BLaER1 treated with 17β-estradiol and CSF1 and Interleukin-3, amounts not matched to agents 10 nM and 100 nM (cell line): ENCODE measurements around the gene PBXIP1.

Experiments
- H3K27ac ChIP-seq, 11 experiments: shearing (Covaris generic); formaldehyde crosslinking; 2 replicates each; pipeline ENCODE4 v1.8.1; 2022
- H3K27me3 ChIP-seq, 11 experiments: shearing (Covaris generic); formaldehyde crosslinking; 2 replicates each; pipeline ENCODE4 v1.8.1; 2022
- H3K36me3 ChIP-seq, 11 experiments: shearing (Covaris generic); formaldehyde crosslinking; 2 replicates each; pipeline ENCODE4 v1.8.1; 2022
- H3K4me1 ChIP-seq, 10 experiments: shearing (Covaris generic); formaldehyde crosslinking; 2 replicates each; pipeline ENCODE4 v1.8.1; 2022
- H3K4me2 ChIP-seq, 11 experiments: shearing (Covaris generic); formaldehyde crosslinking; 2 replicates each; pipeline ENCODE4 v1.8.1; 2022
- H3K4me3 ChIP-seq, 10 experiments: shearing (Covaris generic); formaldehyde crosslinking; 2 replicates each; pipeline ENCODE4 v1.8.1; 2022
- H3K9ac ChIP-seq, 11 experiments: shearing (Covaris generic); formaldehyde crosslinking; 2 replicates each; pipeline ENCODE4 v1.8.1; 2022
- H3K9me3 ChIP-seq, 11 experiments: shearing (Covaris generic); formaldehyde crosslinking; replicated peaks in 1 of 11; 2 replicates each; pipeline ENCODE4 v1.8.1; 2022
- H4K20me1 ChIP-seq, 11 experiments: shearing (Covaris generic); formaldehyde crosslinking; 2 replicates each; pipeline ENCODE4 v1.8.1; 2022
- Cebpa-rat ChIP-seq, 11 experiments: shearing (Covaris generic); IDR thresholded peaks; 2 replicates each; pipeline ENCODE4 v1.8.1; 2022

PBXIP1 gene

DNA sequence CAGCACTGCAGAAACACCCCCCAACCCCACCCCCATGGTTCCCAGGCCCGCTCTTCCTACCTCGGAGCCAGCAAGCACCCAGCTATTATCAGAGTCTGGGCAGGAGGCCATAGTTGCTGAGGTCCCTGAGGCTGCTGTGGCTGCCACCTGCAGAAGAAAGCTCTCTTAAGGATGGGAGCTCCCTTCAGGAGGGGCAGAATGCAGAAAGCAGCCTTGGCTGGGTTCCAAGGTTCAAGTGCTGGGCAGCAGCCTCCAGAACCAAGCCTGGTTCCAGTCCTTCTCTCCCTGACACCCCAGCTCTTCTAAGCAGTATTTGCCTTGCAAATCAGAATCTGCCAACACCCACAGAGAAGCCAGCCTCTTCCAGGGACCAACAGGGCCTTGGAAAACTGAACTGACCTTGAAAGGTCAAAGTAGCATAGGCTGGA, 2.3 kb downstream of the PBXIP1 start:
- Histone ChIP-seq H3K9ac (peak overlapping the region in 7 of 11 experiments; percentile 67 to 85 (median 81); a peak in 9 of 22 replicates), H3K36me3 (peaks cover 22 to 45% (median 32%) of the 10 kb centered on the region in 11 experiments), H4K20me1 (peaks cover 11 to 52% (median 28%) of the 10 kb centered on the region in 11 experiments; a peak in 14 of 22 replicates), H3K27ac (peak overlapping the region in 10 of 11 experiments; percentile 16 to 94 (median 82); a peak in 15 of 22 replicates), H3K4me2 (peak overlapping the region; percentile 89 to 98 (median 96)), H3K4me1 (peaks cover 72 to 87% (median 80%) of the 10 kb centered on the region in 10 experiments), H3K9me3 (no peaks in the 10 kb centered on the region), H3K27me3 (no peaks in the 10 kb centered on the region), H3K4me3 (peak overlapping the region in 9 of 10 experiments; percentile 2 to 71 (median 67); a peak in 12 of 20 replicates)
- TF ChIP-seq Cebpa-rat (IDR thresholded peaks at IDR 0.05): no peak

GRCh38 chr1:154952664-154953063, 3.2 kb downstream of the PBXIP1 start:
- H3K27ac ChIP-seq: peak overlapping the region in 8 of 11 experiments; percentile 22 to 94 (median 84); a peak in 16 of 22 replicates
- H3K4me3 ChIP-seq: peak overlapping the region in 7 of 10 experiments; percentile 16 to 71 (median 66); a peak in 10 of 20 replicates
- no peaks in the 10 kb centered on the region for H3K27me3 ChIP-seq
- H3K4me2 ChIP-seq: peak overlapping the region; percentile 89 to 98 (median 96)
- H3K9me3 ChIP-seq: no peaks in the 10 kb centered on the region
- H3K36me3 ChIP-seq: peaks cover 25 to 46% (median 36%) of the 10 kb centered on the region in 11 experiments
- TF ChIP-seq Cebpa-rat (IDR thresholded peaks at IDR 0.05): no peak
- peak overlapping the region; percentile 13 to 85 (median 64); a peak in 16 of 22 replicates for H3K9ac ChIP-seq
- peaks cover 11 to 61% (median 31%) of the 10 kb centered on the region in 11 experiments; a peak in 14 of 22 replicates for H4K20me1 ChIP-seq
- peaks cover 70 to 87% (median 82%) of the 10 kb centered on the region in 10 experiments for H3K4me1 ChIP-seq

- peaks cover 11 to 61% (median 31%) of the 10 kb centered on the region in 11 experiments; a peak in 14 of 22 replicates for H4K20me1 ChIP-seq
- H3K4me3 ChIP-seq: peak overlapping the region; percentile 2 to 71 (median 30); a peak in 13 of 20 replicates
- no peaks in the 10 kb centered on the region for H3K9me3 ChIP-seq
- no peak for TF ChIP-seq Cebpa-rat (IDR thresholded peaks at IDR 0.05)
- H3K4me1 ChIP-seq: peaks cover 64 to 86% (median 82%) of the 10 kb centered on the region in 10 experiments
- no peaks in the 10 kb centered on the region for H3K27me3 ChIP-seq
- peak overlapping the region in 9 of 11 experiments; percentile 3 to 94 (median 80); a peak in 17 of 22 replicates for H3K27ac ChIP-seq
- H3K4me2 ChIP-seq: peak overlapping the region; percentile 89 to 98 (median 96)
- H3K9ac ChIP-seq: peak overlapping the region; percentile 13 to 85 (median 64); a peak in 20 of 22 replicates
- peaks cover 31 to 46% (median 40%) of the 10 kb centered on the region in 11 experiments for H3K36me3 ChIP-seq
Measured at GRCh38 chr1:154951901-154952657, 3.8 kb downstream of the PBXIP1 start.

- no peaks in the 10 kb centered on the region for H3K9me3 ChIP-seq
- H3K4me1 ChIP-seq: peaks cover 64 to 91% (median 84%) of the 10 kb centered on the region in 10 experiments
- peak overlapping the region in 3 of 11 experiments; percentile 3 to 46 (median 27); a peak in 4 of 22 replicates for H3K4me2 ChIP-seq
- H3K27ac ChIP-seq: peak overlapping the region in 4 of 11 experiments; percentile 8 to 44 (median 22); a peak in 4 of 22 replicates
- H3K27me3 ChIP-seq: no peaks in the 10 kb centered on the region
- peak overlapping the region in 8 of 11 experiments; percentile 4 to 46 (median 34); a peak in 10 of 22 replicates for H3K9ac ChIP-seq
- peaks cover 42 to 66% (median 61%) of the 10 kb centered on the region in 11 experiments for H3K36me3 ChIP-seq
- TF ChIP-seq Cebpa-rat (IDR thresholded peaks at IDR 0.05): no peak
- H3K4me3 ChIP-seq: no peak overlapping the region
- H4K20me1 ChIP-seq: peaks cover 11 to 47% (median 24%) of the 10 kb centered on the region in 11 experiments; a peak in 14 of 22 replicates
Measured at GRCh38 chr1:154948079-154948478, 7.8 kb downstream of the PBXIP1 start.

- Histone ChIP-seq H3K4me3 (no peak overlapping the region), H3K9ac (peak overlapping the region; percentile 44 to 78 (median 69); a peak in 19 of 22 replicates), H3K4me1 (peaks cover 64 to 91% (median 84%) of the 10 kb centered on the region in 10 experiments), H3K9me3 (no peaks in the 10 kb centered on the region), H3K36me3 (peaks cover 36 to 60% (median 56%) of the 10 kb centered on the region in 11 experiments), H3K27ac (peak overlapping the region in 10 of 11 experiments; percentile 19 to 89 (median 86); a peak in 16 of 22 replicates), H4K20me1 (peaks cover 0 to 30% (median 6%) of the 10 kb centered on the region in 11 experiments; a peak in 13 of 22 replicates), H3K27me3 (no peaks in the 10 kb centered on the region), H3K4me2 (peak overlapping the region; percentile 83 to 97 (median 88))
- no peak for TF ChIP-seq Cebpa-rat (IDR thresholded peaks at IDR 0.05)
Measured at GRCh38 chr1:154945962-154946850, 9.7 kb downstream of the PBXIP1 start.

- peak overlapping the region; percentile 83 to 97 (median 88) for H3K4me2 ChIP-seq
- H3K9me3 ChIP-seq: no peaks in the 10 kb centered on the region
- no peaks in the 10 kb centered on the region for H3K27me3 ChIP-seq
- peaks cover 28 to 51% (median 47%) of the 10 kb centered on the region in 11 experiments for H3K36me3 ChIP-seq
- H3K27ac ChIP-seq: peak overlapping the region; percentile 34 to 89 (median 86); a peak in 21 of 22 replicates
- peaks cover 0 to 21% (median 0%) of the 10 kb centered on the region in 11 experiments; a peak in 8 of 22 replicates for H4K20me1 ChIP-seq
- H3K4me3 ChIP-seq: peak overlapping the region in 1 of 10 experiments; percentile 16; a peak in 1 of 20 replicates
- peaks cover 64 to 91% (median 84%) of the 10 kb centered on the region in 10 experiments for H3K4me1 ChIP-seq
- TF ChIP-seq Cebpa-rat (IDR thresholded peaks at IDR 0.05): no peak
- peak overlapping the region; percentile 61 to 78 (median 73) for H3K9ac ChIP-seq
Measured at GRCh38 chr1:154945160-154945961, 10.5 kb downstream of the PBXIP1 start.

DNA sequence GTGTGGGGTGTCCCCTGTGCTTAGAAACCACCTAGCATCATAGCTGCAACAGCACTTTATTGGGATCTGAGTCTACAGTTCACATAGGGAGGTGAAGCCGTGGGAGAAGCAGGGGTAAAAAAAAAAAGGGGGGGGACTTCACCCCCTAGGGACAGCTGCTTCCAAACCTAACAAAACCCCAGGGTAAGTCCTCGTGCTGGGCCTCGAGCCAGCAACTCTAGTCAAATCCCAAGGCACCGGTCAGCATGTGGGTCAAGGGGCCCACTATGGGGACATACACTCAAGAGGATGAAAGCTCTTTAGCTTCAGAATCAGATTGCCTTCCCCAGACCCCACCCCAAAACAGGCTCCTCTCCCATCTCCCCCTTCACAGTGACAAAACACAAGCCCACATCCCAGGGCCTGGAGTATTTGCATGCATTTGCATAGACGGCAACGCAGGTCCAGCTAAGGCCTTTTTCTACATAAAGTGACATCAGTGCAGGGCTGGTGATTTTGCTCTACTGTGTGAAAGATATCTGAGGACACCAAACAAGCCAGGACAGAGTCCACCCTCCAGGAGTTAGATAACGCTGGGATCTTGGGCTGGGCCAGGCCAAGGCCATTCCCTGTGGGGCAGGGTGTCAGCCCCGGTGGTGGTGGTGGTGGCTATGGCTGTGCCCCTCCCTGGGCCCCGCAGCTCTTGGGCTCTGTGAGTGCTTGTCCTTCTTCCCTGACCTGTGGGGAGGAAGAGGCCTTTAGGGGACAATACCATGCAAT, 11.3 kb downstream of the PBXIP1 start:
- Histone ChIP-seq H3K4me3 (peak overlapping the region in 1 of 10 experiments; percentile 16; a peak in 1 of 20 replicates), H3K9ac (peak overlapping the region; percentile 61 to 78 (median 73); a peak in 21 of 22 replicates)

More for the DNA sequence above, 11.3 kb downstream of the PBXIP1 start:
- H3K4me1 ChIP-seq: peaks cover 71 to 94% (median 91%) of the 10 kb centered on the region in 10 experiments
- H3K4me2 ChIP-seq: peak overlapping the region; percentile 83 to 97 (median 88)
- H3K27me3 ChIP-seq: no peaks in the 10 kb centered on the region
- H3K27ac ChIP-seq: peak overlapping the region; percentile 34 to 89 (median 86)
- H3K9me3 ChIP-seq: no peaks in the 10 kb centered on the region
- no peak for TF ChIP-seq Cebpa-rat (IDR thresholded peaks at IDR 0.05)
- H4K20me1 ChIP-seq: peaks cover 0 to 21% (median 0%) of the 10 kb centered on the region in 11 experiments; a peak in 6 of 22 replicates
- peaks cover 26 to 44% (median 41%) of the 10 kb centered on the region in 11 experiments for H3K36me3 ChIP-seq
